H1 (cell line): ENCODE results near the gene RSAD1. TPM values are rescaled to one million over a fixed set of nuclear protein-coding genes. Genes with fewer than 3 reads are reported as not detected.

Experiments used
- GABPA ChIP-seq: IDR thresholded peaks from 2 replicates; pipeline ENCODE4 v1.6.1; 2011; ENCODE audit warnings: mild to moderate bottlenecking, low read length, moderate library complexity, borderline replicate concordance; ENCODE audit not compliant: insufficient read depth
- HDAC2 ChIP-seq, 2 experiments: fragments of 300-600 bp in 1 of 2; sonication (generic) in 1 of 2; IDR thresholded peaks; 2 replicates each; pipeline ENCODE4 v1.6.1; 2011 to 2012; ENCODE audit warnings: low read depth in 2 of 2, low read length in 2 of 2, mild to moderate bottlenecking in 2 of 2, moderate library complexity in 2 of 2, borderline replicate concordance in 1 of 2, inconsistent platforms in 1 of 2
- POLR2A ChIP-seq, 2 experiments: IDR thresholded peaks; 1 replicate in 1 of 2; 2 replicates in 1 of 2; pipeline ENCODE4 v1.6.1; 2011; ENCODE audit warnings: low read depth in 2 of 2, low read length in 2 of 2, mild to moderate bottlenecking in 2 of 2; ENCODE audit errors: control extremely low read depth in 1 of 2
- polyA plus RNA-seq, 7 experiments: library from polyadenylated mRNA; depleted of rRNA in 3 of 7; stranded (reverse) in 5 of 7; unstranded in 2 of 7; fragments of >200 nt in 5 of 7; fragments of 200-250 nt in 2 of 7; gene quantifications; 1 replicate in 5 of 7; 2 replicates in 1 of 7; 4 replicates in 1 of 7; pipeline versions ENCODE4 v1.2.1 to v1.2.3, GENCODE V29; 2011 to 2013; ENCODE audit warnings: missing spikeins in 2 of 7, mixed read lengths in 2 of 7
- total RNA-seq: library from RNA; stranded (reverse); fragmentation: NEBNext Ultra II Directional; extraction: Animal tissue kit (Norgen Biotek cat#: 25700); gene quantifications from 2 replicates; pipeline ENCODE4 v1.2.1, GENCODE V29; 2021

The RSAD1 gene
- total and polyA plus RNA-seq, 2 of the 8 experiments (the other 6 are each of a cell fraction or from before 2014, with no cell fraction given): 17.9 to 33.5 TPM

- TF ChIP-seq POLR2A (IDR thresholded peaks at IDR 0.05; ENCODE audit: control extremely low read depth in 1 of 2, low read depth in 2 of 2, low read length in 2 of 2) (no peak), GABPA (no peak), HDAC2 (IDR thresholded peaks at IDR 0.05; ENCODE audit: borderline replicate concordance in 1 of 2, low read depth in 2 of 2, low read length in 2 of 2) (no peak)
These were observed 8.8 kb downstream of the RSAD1 start (continued) for GRCh38 chr17:50487213-50488096.
